HFFc6 (cell line): Measurements from ENCODE around the gene ZSCAN30. TPM values are rescaled to one million over a fixed set of nuclear protein-coding genes. Genes with fewer than 3 reads are reported as not detected.

ENCODE experiments used
- DNase-seq: peaks from one replicate; pipeline ENCODE4 v3.0.0-alpha.2; 2018
- H3K27ac Mint-ChIP-seq: 2 replicates; pipeline ENCODE4 v1.8.0; 2020; ENCODE audit warnings: mild to moderate bottlenecking, mixed read lengths
- H3K27me3 Mint-ChIP-seq: 2 replicates; pipeline ENCODE4 v1.8.0; 2021; ENCODE audit warnings: mild to moderate bottlenecking, moderate library complexity, mixed read lengths; ENCODE audit not compliant: insufficient read depth
- H3K36me3 Mint-ChIP-seq: 2 replicates; pipeline ENCODE4 v1.8.0; 2021; ENCODE audit warnings: low read depth, mixed read lengths
- H3K4me1 Mint-ChIP-seq: 2 replicates; pipeline ENCODE4 v1.8.0; 2020; ENCODE audit warnings: low read depth, mixed read lengths
- H3K4me3 Mint-ChIP-seq: 2 replicates; pipeline ENCODE4 v1.8.0; 2020; ENCODE audit warnings: mild to moderate bottlenecking, moderate library complexity, mixed read lengths
- H3K9me3 Mint-ChIP-seq: 2 replicates; pipeline ENCODE4 v1.8.0; 2020; ENCODE audit warnings: mild to moderate bottlenecking, mixed read lengths
- CTCF ChIP-seq: fragments of 200-600 bp; sonication (generic); IDR thresholded peaks from 2 replicates; pipeline ENCODE4 v1.5.0; 2021; ENCODE audit warnings: antibody characterized with exemption, mild to moderate bottlenecking
- total RNA-seq, 6 experiments: library from RNA; stranded (reverse); fragmentation: NEBNext Ultra II Directional; extraction: Animal tissue kit (Norgen Biotek cat#: 25700); gene quantifications; 2 replicates in 1 of 6; 3 replicates in 5 of 6; pipeline ENCODE4 v1.2.3, GENCODE V29; 2021

Gene ZSCAN30
- total RNA-seq, 6 experiments from 2014 or later = 10.9 to 16.1 (median 14.7) TPM

GRCh38 chr18:35201256-35201931 is 88.6 kb downstream of the ZSCAN30 start:
- peaks cover 1% of the 10 kb centered on the region; the same call in 1 of the 2 replicates for H3K27me3 Mint-ChIP-seq
- no peak for DNase-seq
- no peaks in the 10 kb centered on the region for H3K4me1 Mint-ChIP-seq
- no peak overlapping the region for H3K4me3 Mint-ChIP-seq
- no peak overlapping the region for H3K27ac Mint-ChIP-seq
- peaks cover 12% of the 10 kb centered on the region for H3K9me3 Mint-ChIP-seq
- TF ChIP-seq CTCF = no peak
- peaks cover 8% of the 10 kb centered on the region for H3K36me3 Mint-ChIP-seq

Other genes starting within 250 kb of the ZSCAN30 start
- gene MAPRE2, start 248.8 kb downstream of the ZSCAN30 start, total RNA-seq = 10 to 100 TPM; 22.4 to 39.1 (median 24.4) TPM
- 10 to 100 TPM in 2 of 6 experiments, 1 to 10 TPM in 4; 8.7 to 10.2 (median 9.3) TPM for gene ZNF397, start 49.2 kb downstream of the ZSCAN30 start, total RNA-seq
- 10 to 100 TPM; 34.4 to 40.0 (median 36.1) TPM for gene ZNF24, start 54.2 kb upstream of the ZSCAN30 start, total RNA-seq
- under 1 TPM; 0.26 to 0.66 (median 0.55) TPM for gene ZNF396, start 87.1 kb upstream of the ZSCAN30 start, total RNA-seq
- gene INO80C, start 207.7 kb upstream of the ZSCAN30 start, total RNA-seq = 10 to 100 TPM; 10.4 to 13.3 (median 12.1) TPM